HG03060 (cell line): ENCODE data around the gene GAB4.

Experiments
- ATAC-seq: cut with Tn5 transposase; IDR thresholded peaks from one replicate; pipeline ENCODE4 v1.9.1; 2021; ENCODE audit warnings: low read depth, moderate number of reproducible peaks; ENCODE audit not compliant: unreplicated experiment

GAB4 gene

GRCh38 chr22:16988257-16988656 is 19.8 kb downstream of the GAB4 start:
- no peak for ATAC-seq

GRCh38 chr22:16987822-16988221 is 20.2 kb downstream of the GAB4 start:
- ATAC-seq = no peak

- ATAC-seq = no peak
Measured at GRCh38 chr22:16975155-16975885, 32.7 kb downstream of the GAB4 start.

- ATAC-seq = no peak
Measured at GRCh38 chr22:16974298-16975084, 33.5 kb downstream of the GAB4 start.

- no peak for ATAC-seq
Measured at GRCh38 chr22:16973591-16974297, 34.3 kb downstream of the GAB4 start.

- ATAC-seq = no peak
Measured at GRCh38 chr22:16972311-16972710, 35.7 kb downstream of the GAB4 start.

- ATAC-seq = no peak
Measured at GRCh38 chr22:16970446-16970845, 37.6 kb downstream of the GAB4 start.

GRCh38 chr22:16969508-16970327 is 38.3 kb downstream of the GAB4 start:
- no peak for ATAC-seq

- ATAC-seq = no peak
Measured at GRCh38 chr22:16968218-16968595, 39.8 kb downstream of the GAB4 start.

- ATAC-seq = no peak
Measured at GRCh38 chr22:16967453-16968217, 40.4 kb downstream of the GAB4 start.

GRCh38 chr22:16966251-16966650 is 41.8 kb downstream of the GAB4 start:
- ATAC-seq = no peak

GRCh38 chr22:16965560-16965959 is 42.5 kb downstream of the GAB4 start:
- no peak for ATAC-seq

GRCh38 chr22:16965083-16965482 is 42.9 kb downstream of the GAB4 start:
- no peak for ATAC-seq

- ATAC-seq = no peak
Measured at GRCh38 chr22:16964366-16964765, 43.7 kb downstream of the GAB4 start.

- ATAC-seq = no peak
Measured at GRCh38 chr22:16963189-16963945, 44.7 kb downstream of the GAB4 start.

GRCh38 chr22:16962501-16962900 is 45.5 kb downstream of the GAB4 start:
- ATAC-seq = no peak

- ATAC-seq = no peak
Measured at GRCh38 chr22:16961477-16962186, 46.4 kb downstream of the GAB4 start.

- ATAC-seq = no peak
Measured at GRCh38 chr22:16960884-16961249, 47.2 kb downstream of the GAB4 start.
